HG03571 (cell line): ENCODE measurements around the gene OR8B3.

Source experiments
- ATAC-seq: cut with Tn5 transposase; IDR thresholded peaks from one replicate; pipeline ENCODE4 v1.9.1; 2021; ENCODE audit not compliant: unreplicated experiment

The OR8B3 gene

DNA sequence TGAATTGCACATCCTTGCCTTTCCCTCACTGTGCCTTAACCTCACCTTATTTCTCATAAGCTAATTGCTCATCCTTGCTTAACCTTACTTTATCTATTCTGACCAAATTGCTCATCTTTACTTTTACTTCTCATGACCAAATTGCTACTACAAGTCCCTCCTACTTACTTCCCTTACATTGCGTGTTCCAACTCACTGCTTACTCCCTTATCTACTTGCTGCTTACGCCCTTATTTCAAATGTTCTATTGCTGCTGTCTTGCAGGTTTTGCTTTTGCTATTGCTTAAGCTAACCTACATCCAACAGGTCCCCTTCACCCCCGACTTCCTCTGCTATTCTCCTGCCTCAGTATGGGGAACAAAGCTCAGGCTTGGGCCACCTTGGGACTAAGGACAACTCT is 22.5 kb downstream of the OR8B3 start:
- ATAC-seq, result no peak

DNA sequence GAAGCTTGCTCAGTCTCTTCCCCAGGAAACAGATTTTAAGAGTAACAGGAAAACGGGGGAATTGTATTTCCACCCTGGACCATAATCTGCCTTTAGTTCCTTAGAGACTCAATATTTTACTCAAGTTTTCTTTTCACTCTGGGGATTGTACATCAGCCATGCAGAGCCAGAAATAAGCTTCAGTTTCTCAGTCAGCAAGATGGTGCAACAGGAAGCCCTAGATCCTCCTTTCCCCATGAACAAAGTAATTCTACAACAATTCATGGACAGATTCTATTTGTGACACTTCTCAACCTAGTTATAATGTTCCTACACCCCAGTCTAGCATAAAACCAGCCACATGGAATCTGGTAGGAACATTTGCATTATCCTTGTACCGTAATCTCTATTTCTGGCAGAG is 39.3 kb downstream of the OR8B3 start:
- no peak for ATAC-seq

DNA sequence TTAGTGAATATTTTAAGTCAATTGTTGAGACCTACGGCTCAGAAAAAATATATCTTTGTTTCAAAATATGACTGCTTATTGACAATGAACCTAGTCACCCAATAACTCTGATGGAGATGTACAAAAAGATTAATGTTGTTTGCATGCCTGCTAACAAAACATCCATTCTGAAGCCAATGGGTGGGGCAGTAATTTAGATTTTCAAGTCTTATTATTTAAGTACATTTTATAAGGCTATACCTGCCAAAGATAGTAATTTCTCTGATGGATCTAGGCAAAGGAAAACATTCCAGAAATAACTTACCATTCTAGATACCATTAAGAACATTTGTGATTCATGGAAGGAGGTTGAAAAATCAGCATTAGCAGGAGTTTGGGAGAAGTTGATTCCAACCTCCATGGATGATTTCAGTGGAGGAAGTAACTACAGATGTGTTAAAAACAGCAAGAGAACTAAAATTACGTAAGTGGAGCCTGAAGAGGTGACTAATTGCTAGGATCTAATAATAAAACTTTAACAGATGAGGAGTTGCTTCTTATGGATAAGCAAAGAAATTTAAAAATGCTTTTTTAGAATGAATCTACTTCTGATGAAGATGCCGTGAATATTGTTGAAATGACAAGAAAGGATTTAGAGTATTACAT is 52.4 kb downstream of the OR8B3 start:
- no peak for ATAC-seq
